ENCODE measurements around the gene TENT4B.

DNA sequence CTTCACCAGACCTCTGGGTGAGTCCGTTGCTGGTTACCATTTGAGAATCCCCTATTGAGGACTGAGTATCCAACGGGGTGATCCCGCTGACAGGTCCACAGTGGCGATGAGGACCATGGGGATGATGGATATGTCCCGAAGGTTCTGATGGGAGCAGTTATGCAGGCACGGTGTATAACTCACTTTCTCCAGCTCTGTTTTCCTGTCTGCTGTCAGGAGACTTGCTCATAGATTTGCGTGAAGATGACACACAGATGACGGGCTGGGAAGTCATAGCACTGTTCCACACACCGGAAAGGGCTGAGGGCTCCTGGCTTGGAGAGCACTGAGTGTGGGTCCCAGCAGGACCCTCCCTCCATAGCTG is 91.0 kb downstream of the TENT4B start:
- TF ChIP-seq CEBPB (IDR thresholded peaks at IDR 0.05) (no peak), EGR1 (IDR thresholded peaks at IDR 0.05) (no peak)
- TF ChIP-seq, protein P1, sequence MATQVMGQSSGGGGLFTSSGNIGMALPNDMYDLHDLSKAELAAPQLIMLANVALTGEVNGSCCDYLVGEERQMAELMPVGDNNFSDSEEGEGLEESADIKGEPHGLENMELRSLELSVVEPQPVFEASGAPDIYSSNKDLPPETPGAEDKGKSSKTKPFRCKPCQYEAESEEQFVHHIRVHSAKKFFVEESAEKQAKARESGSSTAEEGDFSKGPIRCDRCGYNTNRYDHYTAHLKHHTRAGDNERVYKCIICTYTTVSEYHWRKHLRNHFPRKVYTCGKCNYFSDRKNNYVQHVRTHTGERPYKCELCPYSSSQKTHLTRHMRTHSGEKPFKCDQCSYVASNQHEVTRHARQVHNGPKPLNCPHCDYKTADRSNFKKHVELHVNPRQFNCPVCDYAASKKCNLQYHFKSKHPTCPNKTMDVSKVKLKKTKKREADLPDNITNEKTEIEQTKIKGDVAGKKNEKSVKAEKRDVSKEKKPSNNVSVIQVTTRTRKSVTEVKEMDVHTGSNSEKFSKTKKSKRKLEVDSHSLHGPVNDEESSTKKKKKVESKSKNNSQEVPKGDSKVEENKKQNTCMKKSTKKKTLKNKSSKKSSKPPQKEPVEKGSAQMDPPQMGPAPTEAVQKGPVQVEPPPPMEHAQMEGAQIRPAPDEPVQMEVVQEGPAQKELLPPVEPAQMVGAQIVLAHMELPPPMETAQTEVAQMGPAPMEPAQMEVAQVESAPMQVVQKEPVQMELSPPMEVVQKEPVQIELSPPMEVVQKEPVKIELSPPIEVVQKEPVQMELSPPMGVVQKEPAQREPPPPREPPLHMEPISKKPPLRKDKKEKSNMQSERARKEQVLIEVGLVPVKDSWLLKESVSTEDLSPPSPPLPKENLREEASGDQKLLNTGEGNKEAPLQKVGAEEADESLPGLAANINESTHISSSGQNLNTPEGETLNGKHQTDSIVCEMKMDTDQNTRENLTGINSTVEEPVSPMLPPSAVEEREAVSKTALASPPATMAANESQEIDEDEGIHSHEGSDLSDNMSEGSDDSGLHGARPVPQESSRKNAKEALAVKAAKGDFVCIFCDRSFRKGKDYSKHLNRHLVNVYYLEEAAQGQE (IDR thresholded peaks at IDR 0.05; ENCODE audit: low read depth) = no peak
